PC-9 (cell line): ENCODE measurements around the gene STARD13.

ENCODE experiments used
- CTCF ChIP-seq: fragments of 200-600 bp; sonication (generic); conservative IDR thresholded peaks from 2 replicates; pipeline ENCODE4 v1.6.1; 2017; ENCODE audit warnings: mixed run types, antibody characterized with exemption, mild to moderate bottlenecking, moderate library complexity
- EZH2 ChIP-seq: fragments of 200-600 bp; sonication (generic); IDR thresholded peaks from 2 replicates; pipeline ENCODE4 v1.8.0; 2017; ENCODE audit warnings: antibody characterized with exemption, low read depth

DNA sequence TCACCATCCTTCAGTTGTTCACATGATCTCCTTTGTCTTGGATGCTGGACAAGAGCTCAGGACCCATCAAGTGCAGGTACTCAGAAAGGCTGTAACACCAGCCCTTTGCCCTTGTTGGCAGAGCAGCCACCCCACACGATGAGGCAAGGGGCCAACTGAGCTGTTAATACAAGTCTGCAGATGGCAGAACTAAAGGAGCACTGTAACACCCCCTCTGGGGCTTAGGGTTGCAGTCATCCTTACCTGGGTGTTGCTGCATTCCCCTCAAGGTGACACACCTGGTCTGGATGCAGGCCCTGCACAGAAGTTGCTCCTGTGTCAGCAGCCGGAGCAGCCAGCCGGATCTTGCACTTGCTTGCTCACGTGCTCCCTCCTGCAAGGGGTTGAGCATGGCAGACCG, 52.0 kb downstream of the STARD13 start:
- TF ChIP-seq CTCF (no peak), EZH2 (no peak)
